Vagina (tissue), 2 donors: ENCODE results near the gene PTPRK.

Source experiments
- POLR2A ChIP-seq, 2 donors: fragments of 450-650 bp; IDR thresholded peaks; one replicate each; pipeline ENCODE4 v1.6.1; 2017; ENCODE audit warnings: antibody characterized with exemption in 2 of 2, mild to moderate bottlenecking in 2 of 2, moderate library complexity in 2 of 2
- POLR2AphosphoS5 ChIP-seq, 2 donors: sonication (generic); formaldehyde crosslinking; IDR thresholded peaks; one replicate each; pipeline ENCODE4 v1.9.0; 2017; ENCODE audit warnings: antibody characterized with exemption in 2 of 2, mild to moderate bottlenecking in 2 of 2, low read depth in 1 of 2; ENCODE audit not compliant: insufficient read depth in 1 of 2
- TF ChIP-seq, protein P1 (sequence below), 3 experiments: fragments of 450-650 bp in 2 of 3; fragments of 200-600 bp in 1 of 3; sonication (generic) in 1 of 3; IDR thresholded peaks; one replicate each; pipeline ENCODE4 v1.5.1; 2017 to 2019; ENCODE audit warnings: antibody characterized with exemption in 3 of 3, mild to moderate bottlenecking in 2 of 3, moderate library complexity in 2 of 3

DNA sequence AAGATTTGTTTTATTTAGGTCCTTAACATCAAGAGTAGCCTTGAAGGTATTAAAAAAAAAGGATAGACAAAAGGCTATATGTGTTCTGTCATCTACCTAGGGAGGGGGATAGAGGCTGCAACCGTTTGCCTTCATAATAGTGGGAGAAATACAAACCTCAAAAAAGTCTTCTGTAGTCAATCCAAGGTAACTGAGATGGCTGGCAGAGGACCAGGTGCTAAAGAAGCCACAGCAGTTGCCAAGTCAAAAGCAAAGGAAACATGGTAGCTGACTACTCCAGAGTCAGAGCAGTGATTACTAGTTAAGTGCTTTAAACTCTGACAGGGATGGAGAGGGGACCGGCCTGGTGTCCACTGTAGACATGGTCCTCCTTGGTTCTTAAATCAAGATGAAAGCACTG is 249.4 kb downstream of the PTPRK start:
- TF ChIP-seq, protein P1, sequence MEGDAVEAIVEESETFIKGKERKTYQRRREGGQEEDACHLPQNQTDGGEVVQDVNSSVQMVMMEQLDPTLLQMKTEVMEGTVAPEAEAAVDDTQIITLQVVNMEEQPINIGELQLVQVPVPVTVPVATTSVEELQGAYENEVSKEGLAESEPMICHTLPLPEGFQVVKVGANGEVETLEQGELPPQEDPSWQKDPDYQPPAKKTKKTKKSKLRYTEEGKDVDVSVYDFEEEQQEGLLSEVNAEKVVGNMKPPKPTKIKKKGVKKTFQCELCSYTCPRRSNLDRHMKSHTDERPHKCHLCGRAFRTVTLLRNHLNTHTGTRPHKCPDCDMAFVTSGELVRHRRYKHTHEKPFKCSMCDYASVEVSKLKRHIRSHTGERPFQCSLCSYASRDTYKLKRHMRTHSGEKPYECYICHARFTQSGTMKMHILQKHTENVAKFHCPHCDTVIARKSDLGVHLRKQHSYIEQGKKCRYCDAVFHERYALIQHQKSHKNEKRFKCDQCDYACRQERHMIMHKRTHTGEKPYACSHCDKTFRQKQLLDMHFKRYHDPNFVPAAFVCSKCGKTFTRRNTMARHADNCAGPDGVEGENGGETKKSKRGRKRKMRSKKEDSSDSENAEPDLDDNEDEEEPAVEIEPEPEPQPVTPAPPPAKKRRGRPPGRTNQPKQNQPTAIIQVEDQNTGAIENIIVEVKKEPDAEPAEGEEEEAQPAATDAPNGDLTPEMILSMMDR (IDR thresholded peaks at IDR 0.05), result no peak
- TF ChIP-seq POLR2AphosphoS5 (IDR thresholded peaks at IDR 0.05; ENCODE audit: insufficient read depth in 1 of 2, low read depth in 1 of 2), result no peak
- no peak for TF ChIP-seq POLR2A (IDR thresholded peaks at IDR 0.05)
